Liver (tissue), 9 donors: Measurements from ENCODE around the gene DAAM1. TPM values are rescaled to one million over a fixed set of nuclear protein-coding genes. Genes with fewer than 3 reads are reported as not detected.

ENCODE experiments used
- DNase-seq: peaks from one replicate; pipeline ENCODE4 v3.0.0-alpha.2; 2017; ENCODE audit warnings: low spot score
- H3K27ac ChIP-seq, 2 donors: one replicate each; pipeline ENCODE4 v1.7.0; 2013; ENCODE audit warnings: inconsistent platforms in 2 of 2, low read length in 2 of 2, control low read depth in 1 of 2, low read depth in 1 of 2, mild to moderate bottlenecking in 1 of 2
- H3K27me3 ChIP-seq, 4 donors: one replicate each; pipeline versions ENCODE4 v1.6.1 to v1.7.0; 2013; ENCODE audit warnings: low read length in 3 of 4, inconsistent platforms in 1 of 4, mild to moderate bottlenecking in 1 of 4, moderate library complexity in 1 of 4; ENCODE audit not compliant: control insufficient read depth in 4 of 4, insufficient read depth in 4 of 4
- H3K36me3 ChIP-seq, 4 donors: one replicate each; pipeline versions ENCODE4 v1.6.1 to v1.7.0; 2013; ENCODE audit warnings: low read length in 3 of 4, mild to moderate bottlenecking in 3 of 4, low read depth in 1 of 4, moderate library complexity in 1 of 4; ENCODE audit not compliant: control insufficient read depth in 4 of 4, insufficient read depth in 3 of 4
- H3K4me1 ChIP-seq, 4 donors: one replicate each; pipeline versions ENCODE4 v1.6.1 to v1.7.0; 2013; ENCODE audit warnings: low read length in 3 of 4, mild to moderate bottlenecking in 3 of 4, moderate library complexity in 1 of 4; ENCODE audit not compliant: control insufficient read depth in 4 of 4, insufficient read depth in 4 of 4
- H3K4me3 ChIP-seq, 3 donors: one replicate each; pipeline versions ENCODE4 v1.6.1 to v1.7.0; 2013; ENCODE audit warnings: low read length in 3 of 3, control low read depth in 1 of 3, low read depth in 1 of 3, mild to moderate bottlenecking in 1 of 3
- H3K9ac ChIP-seq, 2 donors: one replicate each; pipeline ENCODE4 v1.7.0; 2013; ENCODE audit warnings: low read length in 2 of 2, mild to moderate bottlenecking in 2 of 2, moderate library complexity in 2 of 2, control low read depth in 1 of 2, low read depth in 1 of 2
- H3K9me3 ChIP-seq, 4 donors: one replicate each; pipeline versions ENCODE4 v1.6.1 to v1.7.0; 2013; ENCODE audit warnings: low read length in 3 of 4; ENCODE audit not compliant: control insufficient read depth in 4 of 4
- EGR1 ChIP-seq, 2 donors: IDR thresholded peaks; 2 replicates each; pipeline ENCODE4 v1.6.1; 2016 to 2018; ENCODE audit warnings: antibody characterized with exemption in 2 of 2, low read depth in 2 of 2
- FOXA1 ChIP-seq: IDR thresholded peaks from 2 replicates; pipeline ENCODE4 v1.6.1; 2016; ENCODE audit warnings: antibody characterized with exemption
- FOXA2 ChIP-seq: IDR thresholded peaks from 2 replicates; pipeline ENCODE4 v1.6.1; 2016; ENCODE audit warnings: antibody characterized with exemption
- GABPA ChIP-seq, 2 donors: IDR thresholded peaks in 1 of 2; conservative IDR thresholded peaks in 1 of 2; 2 replicates each; pipeline ENCODE4 v1.6.1; 2016; ENCODE audit warnings: antibody characterized with exemption in 2 of 2, mild to moderate bottlenecking in 1 of 2, moderate library complexity in 1 of 2
- HNF4A ChIP-seq, 2 donors: conservative IDR thresholded peaks; 2 replicates each; pipeline ENCODE4 v1.6.1; 2016; ENCODE audit warnings: antibody characterized with exemption in 2 of 2, mild to moderate bottlenecking in 2 of 2
- HNF4G ChIP-seq: IDR thresholded peaks from 2 replicates; pipeline ENCODE4 v1.6.1; 2016; ENCODE audit warnings: antibody characterized with exemption
- JUND ChIP-seq, 2 donors: IDR thresholded peaks; 2 replicates each; pipeline ENCODE4 v1.6.1; 2016; ENCODE audit warnings: antibody characterized with exemption in 2 of 2
- MAX ChIP-seq: IDR thresholded peaks from 2 replicates; pipeline ENCODE4 v1.6.1; 2016; ENCODE audit warnings: antibody characterized with exemption
- NR2F2 ChIP-seq: IDR thresholded peaks from 2 replicates; pipeline ENCODE4 v1.6.1; 2016; ENCODE audit warnings: antibody characterized with exemption
- RAD21 ChIP-seq, 2 donors: IDR thresholded peaks; 2 replicates each; pipeline ENCODE4 v1.6.1; 2016; ENCODE audit warnings: antibody characterized with exemption in 2 of 2, mild to moderate bottlenecking in 2 of 2
- REST ChIP-seq: IDR thresholded peaks from 2 replicates; pipeline ENCODE4 v1.6.1; 2016; ENCODE audit warnings: antibody characterized with exemption, mild to moderate bottlenecking
- RXRA ChIP-seq, 2 donors: IDR thresholded peaks; 2 replicates each; pipeline ENCODE4 v1.6.1; 2017 to 2018; ENCODE audit warnings: antibody characterized with exemption in 2 of 2, mild to moderate bottlenecking in 1 of 2
- SP1 ChIP-seq: IDR thresholded peaks from 2 replicates; pipeline ENCODE4 v1.6.1; 2018; ENCODE audit warnings: antibody characterized with exemption, mild to moderate bottlenecking
- TAF1 ChIP-seq: conservative IDR thresholded peaks from 2 replicates; pipeline ENCODE4 v1.6.1; 2016; ENCODE audit warnings: antibody characterized with exemption, mild to moderate bottlenecking
- YY1 ChIP-seq: IDR thresholded peaks from 2 replicates; pipeline ENCODE4 v1.6.1; 2016; ENCODE audit warnings: antibody characterized with exemption, mild to moderate bottlenecking
- ZBTB33 ChIP-seq: IDR thresholded peaks from 2 replicates; pipeline ENCODE4 v1.6.1; 2016; ENCODE audit warnings: antibody characterized with exemption
- polyA plus RNA-seq, 2 donors: library from polyadenylated mRNA; stranded (reverse) in 1 of 2; unstranded in 1 of 2; fragments of 200-250 nt in 1 of 2; fragments of >200 nt in 1 of 2; fragmentation: Nextera tagmentation in 1 of 2; extraction: Ambion mirVana in 1 of 2; gene quantifications; one replicate each; pipeline versions ENCODE4 v1.2.1 to v1.2.3, GENCODE V29; 2013 to 2015
- total RNA-seq, 2 donors: library from RNA; depleted of rRNA; stranded (reverse); fragments of >200 nt; gene quantifications; one replicate each; pipeline ENCODE4 v1.2.3, GENCODE V29; 2014
- TF ChIP-seq, protein P1 (sequence below): fragments of 150-350 bp; IDR thresholded peaks from 2 replicates; pipeline ENCODE4 v1.5.1; 2017; ENCODE audit warnings: improper control_type of control experiment, low read depth, low read length; ENCODE audit not compliant: missing input control
- donor health status: healthy.
- donor health status: healthy.
- donor health status: healthy.
- donor health status: healthy.
- donor health status: healthy.

DAAM1 gene
- total and polyA plus RNA-seq, 4 donors, result 9.5 to 28.4 (median 18.5) TPM

- no peaks in the 10 kb centered on the region for H3K9me3 ChIP-seq
- peaks cover 0 to 5% (median 3%) of the 10 kb centered on the region in 4 donors for H3K4me1 ChIP-seq
- H3K27ac ChIP-seq, result no peak overlapping the region
- no peak overlapping the region for H3K9ac ChIP-seq
- no peak overlapping the region for H3K4me3 ChIP-seq
- DNase-seq, result no peak
- peaks cover 1 to 27% (median 18%) of the 10 kb centered on the region in 4 donors for H3K36me3 ChIP-seq
- no peaks in the 10 kb centered on the region for H3K27me3 ChIP-seq
- TF ChIP-seq EGR1 (IDR thresholded peaks at IDR 0.05; ENCODE audit: low read depth in 2 of 2), result no peak
- TF ChIP-seq, protein P1, sequence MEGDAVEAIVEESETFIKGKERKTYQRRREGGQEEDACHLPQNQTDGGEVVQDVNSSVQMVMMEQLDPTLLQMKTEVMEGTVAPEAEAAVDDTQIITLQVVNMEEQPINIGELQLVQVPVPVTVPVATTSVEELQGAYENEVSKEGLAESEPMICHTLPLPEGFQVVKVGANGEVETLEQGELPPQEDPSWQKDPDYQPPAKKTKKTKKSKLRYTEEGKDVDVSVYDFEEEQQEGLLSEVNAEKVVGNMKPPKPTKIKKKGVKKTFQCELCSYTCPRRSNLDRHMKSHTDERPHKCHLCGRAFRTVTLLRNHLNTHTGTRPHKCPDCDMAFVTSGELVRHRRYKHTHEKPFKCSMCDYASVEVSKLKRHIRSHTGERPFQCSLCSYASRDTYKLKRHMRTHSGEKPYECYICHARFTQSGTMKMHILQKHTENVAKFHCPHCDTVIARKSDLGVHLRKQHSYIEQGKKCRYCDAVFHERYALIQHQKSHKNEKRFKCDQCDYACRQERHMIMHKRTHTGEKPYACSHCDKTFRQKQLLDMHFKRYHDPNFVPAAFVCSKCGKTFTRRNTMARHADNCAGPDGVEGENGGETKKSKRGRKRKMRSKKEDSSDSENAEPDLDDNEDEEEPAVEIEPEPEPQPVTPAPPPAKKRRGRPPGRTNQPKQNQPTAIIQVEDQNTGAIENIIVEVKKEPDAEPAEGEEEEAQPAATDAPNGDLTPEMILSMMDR, result no peak
- no peak for TF ChIP-seq HNF4G
- TF ChIP-seq GABPA (IDR thresholded peaks at IDR 0.05 in 1 of 2, conservative IDR thresholded peaks at IDR 0.05 in 1 of 2), result no peak
- TF ChIP-seq MAX, result no peak
- no peak for TF ChIP-seq SP1
- TF ChIP-seq REST, result no peak
- TF ChIP-seq FOXA1, result no peak
- no peak for TF ChIP-seq FOXA2
- no peak for TF ChIP-seq JUND (IDR thresholded peaks at IDR 0.05)
- TF ChIP-seq RXRA (IDR thresholded peaks at IDR 0.05), result no peak
- no peak for TF ChIP-seq ZBTB33
- no peak for TF ChIP-seq YY1
- no peak for TF ChIP-seq RAD21 (IDR thresholded peaks at IDR 0.05)
- TF ChIP-seq NR2F2, result no peak
- no peak for TF ChIP-seq HNF4A (conservative IDR thresholded peaks at IDR 0.05)
- no peak for TF ChIP-seq TAF1
Observed at GRCh38 chr14:59360233-59360632, 171.8 kb downstream of the DAAM1 start.
